T-helper 17 cell (primary cell): Measurements from ENCODE around the gene IGF1R. TPM values are rescaled to one million over a fixed set of nuclear protein-coding genes. Genes with fewer than 3 reads are reported as not detected.

Source experiments
- ATAC-seq: fragments of 150-1000 bp; cut with Tn5 transposase; 2 replicates; pipeline ENCODE4 v1.10.0; 2021; ENCODE audit warnings: mild to moderate bottlenecking, moderate library complexity
- DNase-seq, 3 donors: peaks; one replicate each; pipeline versions ENCODE4 v3.0.0 to v3.0.0-alpha.2; 2020 to 2021
- H3K9me3 ChIP-seq: one replicate; pipeline ENCODE4 v1.7.0; 2013; ENCODE audit warnings: low read length, mild to moderate bottlenecking; ENCODE audit not compliant: control insufficient read depth, poor library complexity, severe bottlenecking
- H3K27ac Mint-ChIP-seq: one replicate; pipeline ENCODE4 v1.8.0; 2022; ENCODE audit warnings: mild to moderate bottlenecking, moderate library complexity, mixed read lengths
- H3K27me3 Mint-ChIP-seq: one replicate; pipeline ENCODE4 v1.8.0; 2022; ENCODE audit warnings: mixed read lengths
- H3K36me3 Mint-ChIP-seq: one replicate; pipeline ENCODE4 v1.8.0; 2022; ENCODE audit warnings: low read depth, mixed read lengths
- H3K4me1 Mint-ChIP-seq: one replicate; pipeline ENCODE4 v1.8.0; 2022; ENCODE audit warnings: mild to moderate bottlenecking, mixed read lengths
- H3K4me3 Mint-ChIP-seq: one replicate; pipeline ENCODE4 v1.8.0; 2022; ENCODE audit warnings: mild to moderate bottlenecking, moderate library complexity, mixed read lengths
- total RNA-seq, 4 donors: library from RNA in 2 of 4; stranded (reverse) in 2 of 4; gene quantifications; one replicate each; pipeline ENCODE4 v1.2.3 and lab custom pipeline; 2022 to 2026

The IGF1R gene
- total RNA-seq, 2 donors from 2014 or later = 13.7 to 27.1 TPM

DNA sequence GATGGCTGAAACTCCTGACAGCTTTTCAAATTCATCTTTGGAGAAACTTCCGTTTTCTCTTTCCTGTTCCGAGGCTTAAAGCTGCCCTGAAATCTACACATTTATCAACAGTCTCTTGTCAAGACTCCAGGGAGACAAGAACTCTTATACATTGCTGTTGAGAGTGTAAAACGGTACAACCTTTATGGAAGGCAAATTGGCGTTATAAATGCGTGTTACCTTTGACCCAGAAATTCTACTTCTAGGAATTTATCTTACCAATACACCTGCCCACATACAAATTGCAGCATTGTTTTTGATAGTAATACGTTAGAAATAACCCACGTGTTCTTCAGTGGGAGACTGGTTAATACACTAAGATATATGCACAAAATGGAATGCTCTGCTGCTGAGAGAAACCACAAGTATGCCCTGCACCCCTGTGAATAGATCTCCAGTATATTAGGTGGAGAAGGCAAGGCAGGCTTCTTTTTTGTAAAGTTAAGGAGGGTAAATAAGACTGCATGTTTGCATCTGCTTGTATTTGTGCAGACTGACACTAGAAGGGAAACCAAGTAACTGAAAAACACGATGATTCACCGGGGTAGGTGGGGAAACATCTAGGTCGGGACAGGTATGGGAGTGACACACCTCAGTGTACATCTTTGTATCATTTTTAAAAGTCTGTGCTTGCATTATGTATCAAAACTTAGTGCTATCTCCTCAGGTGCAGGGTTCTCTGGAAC is 97.5 kb downstream of the IGF1R start:
- Mint-ChIP-seq H3K27me3 (peaks cover 17% of the 10 kb centered on the region), H3K27ac (peak overlapping the region; percentile 19), H3K4me1 (peaks cover 27% of the 10 kb centered on the region), H3K4me3 (no peak overlapping the region), H3K36me3 (peaks cover 4% of the 10 kb centered on the region)
- no peaks in the 10 kb centered on the region for H3K9me3 ChIP-seq
- ATAC-seq (no peak), DNase-seq (no peak)

DNA sequence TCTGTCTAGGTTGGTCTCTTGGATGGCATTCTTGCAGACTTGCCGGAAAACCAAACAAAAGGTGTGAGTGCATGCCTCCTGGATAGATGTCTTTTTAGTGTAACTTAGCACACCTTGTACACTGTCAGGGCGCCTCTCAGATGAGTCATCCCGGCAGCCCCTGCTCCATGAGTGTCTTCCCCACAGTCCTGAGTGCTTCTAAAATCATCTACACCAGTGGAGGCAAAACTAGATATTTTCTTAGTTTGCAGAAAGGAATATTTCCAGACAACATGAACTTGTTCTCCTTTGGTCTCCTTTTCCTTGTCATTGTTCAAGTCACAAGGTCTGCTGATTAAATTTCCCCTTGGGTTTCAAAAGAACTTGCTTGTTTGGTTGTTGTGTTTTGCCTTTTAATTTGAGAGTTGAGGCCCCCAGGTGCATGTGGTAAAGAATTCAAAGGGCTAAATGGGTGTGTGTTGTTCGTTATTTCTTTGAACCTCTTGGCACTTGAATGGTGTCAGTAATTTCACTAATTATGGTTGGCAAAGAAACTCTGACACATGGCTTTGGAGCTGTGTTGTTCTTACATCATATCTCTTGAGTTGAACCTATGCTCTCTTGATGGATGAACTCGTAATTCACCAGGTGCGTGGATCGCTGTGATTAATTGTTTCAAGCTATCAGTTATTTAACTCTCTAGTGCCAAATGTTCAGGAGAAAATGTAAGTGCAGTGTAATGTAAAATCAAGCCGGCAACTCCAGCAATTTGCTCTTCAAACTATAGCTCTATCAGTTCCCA is 98.2 kb downstream of the IGF1R start:
- H3K4me1 Mint-ChIP-seq = peaks cover 27% of the 10 kb centered on the region

DNA sequence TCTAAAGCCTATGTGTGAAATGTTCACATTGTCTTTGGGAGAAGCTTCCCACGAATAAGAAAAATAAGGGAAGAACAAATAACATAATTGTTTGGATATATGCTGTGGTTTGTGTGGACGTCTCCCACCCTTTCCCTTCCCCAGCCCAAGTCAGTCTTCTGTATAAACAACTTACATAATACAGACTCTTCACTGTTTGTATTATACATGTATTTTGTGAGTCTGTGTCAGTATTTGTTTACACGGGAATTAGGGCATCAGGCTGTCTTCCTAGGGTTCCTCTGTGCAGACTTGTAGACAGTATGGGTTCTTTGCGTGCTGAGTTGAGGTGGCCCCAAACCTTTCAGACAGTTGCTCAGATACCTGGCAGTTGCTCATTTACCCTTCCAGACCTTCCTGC is 103.4 kb downstream of the IGF1R start:
- H3K27ac Mint-ChIP-seq = no peak overlapping the region
- H3K4me3 Mint-ChIP-seq = no peak overlapping the region
- H3K4me1 Mint-ChIP-seq = peaks cover 7% of the 10 kb centered on the region

More for the DNA sequence above, 98.2 kb downstream of the IGF1R start:
- Mint-ChIP-seq H3K27ac (peak overlapping the region; percentile 19), H3K36me3 (peaks cover 4% of the 10 kb centered on the region), H3K27me3 (peaks cover 17% of the 10 kb centered on the region), H3K4me3 (no peak overlapping the region)
- DNase-seq = no peak
- no peak for ATAC-seq
- H3K9me3 ChIP-seq = no peaks in the 10 kb centered on the region

DNA sequence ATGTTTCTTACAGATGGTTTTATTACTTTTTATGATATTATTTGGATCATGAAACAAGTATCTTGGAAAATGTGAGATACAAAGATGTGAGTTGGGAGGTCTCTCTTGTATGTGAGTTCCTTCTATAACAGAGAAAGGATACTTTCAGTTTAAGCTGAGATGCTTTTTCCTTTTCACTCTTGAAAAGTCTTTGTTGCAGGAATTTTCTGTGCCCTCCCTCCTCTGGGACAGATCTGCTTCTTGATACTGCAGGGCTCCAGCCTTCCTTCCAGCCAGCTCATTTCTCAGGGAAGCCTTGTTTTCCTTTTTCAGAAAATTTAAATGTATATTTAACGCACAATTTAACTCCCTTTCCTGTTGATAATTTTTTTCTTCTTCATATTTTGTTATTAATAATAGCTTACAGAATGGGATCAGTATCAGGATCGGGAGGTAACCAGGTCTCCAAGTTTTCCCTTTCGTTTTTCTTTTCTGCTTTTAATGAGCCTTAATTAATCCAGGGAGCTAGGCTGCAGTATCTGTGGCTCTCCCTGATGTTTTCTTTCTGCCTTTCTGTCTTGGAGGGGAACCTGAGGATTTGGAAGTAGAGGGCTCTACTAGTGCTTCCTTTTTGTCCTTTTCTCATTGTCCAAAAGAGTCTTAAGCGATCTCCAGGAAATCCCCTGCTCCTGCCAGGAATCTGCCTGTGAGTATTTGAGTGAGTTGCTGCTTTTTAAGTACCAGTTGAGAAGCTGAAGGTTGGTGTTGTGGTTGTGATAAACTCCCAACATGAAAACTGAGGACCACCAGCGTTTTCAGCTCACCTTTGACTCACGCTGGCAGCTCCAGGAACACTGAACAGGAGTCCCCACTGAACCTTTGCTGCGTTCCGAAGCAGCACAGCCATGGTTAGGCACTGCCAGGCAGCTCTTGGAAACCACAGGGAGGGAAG is 105.7 kb downstream of the IGF1R start:
- ATAC-seq (no peak), DNase-seq (no peak)
- H3K4me1 Mint-ChIP-seq = peaks cover 2% of the 10 kb centered on the region
- no peaks in the 10 kb centered on the region for H3K9me3 ChIP-seq
- no peak overlapping the region for H3K4me3 Mint-ChIP-seq
- no peak overlapping the region for H3K27ac Mint-ChIP-seq
- no peaks in the 10 kb centered on the region for H3K36me3 Mint-ChIP-seq
- H3K27me3 Mint-ChIP-seq = peaks cover 9% of the 10 kb centered on the region

More for the DNA sequence above, 103.4 kb downstream of the IGF1R start:
- no peak for ATAC-seq
- H3K36me3 Mint-ChIP-seq = no peaks in the 10 kb centered on the region
- peaks cover 4% of the 10 kb centered on the region for H3K27me3 Mint-ChIP-seq
- no peak for DNase-seq
- H3K9me3 ChIP-seq = no peaks in the 10 kb centered on the region

DNA sequence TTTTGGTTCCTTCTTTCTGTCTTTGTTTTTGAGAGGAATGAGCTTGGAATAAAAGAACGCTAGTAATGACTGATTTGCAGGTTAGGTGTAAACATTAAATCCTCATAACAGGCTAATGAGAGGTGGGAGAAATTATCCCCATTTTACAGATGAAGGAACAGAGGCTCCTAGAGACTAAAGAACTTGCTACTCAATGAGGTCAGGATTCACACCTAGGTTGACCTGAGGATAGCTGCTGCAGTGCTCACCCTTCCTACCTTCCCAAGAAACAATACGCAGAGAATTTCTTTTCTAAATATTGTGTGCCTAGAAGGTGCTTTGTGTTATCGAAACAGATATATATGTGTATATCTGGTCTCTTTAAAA is 106.3 kb downstream of the IGF1R start:
- Mint-ChIP-seq H3K4me1 (peaks cover 2% of the 10 kb centered on the region), H3K36me3 (no peaks in the 10 kb centered on the region), H3K27me3 (peaks cover 9% of the 10 kb centered on the region), H3K27ac (no peak overlapping the region), H3K4me3 (no peak overlapping the region)
- H3K9me3 ChIP-seq = no peaks in the 10 kb centered on the region
- no peak for DNase-seq
- ATAC-seq = no peak

DNA sequence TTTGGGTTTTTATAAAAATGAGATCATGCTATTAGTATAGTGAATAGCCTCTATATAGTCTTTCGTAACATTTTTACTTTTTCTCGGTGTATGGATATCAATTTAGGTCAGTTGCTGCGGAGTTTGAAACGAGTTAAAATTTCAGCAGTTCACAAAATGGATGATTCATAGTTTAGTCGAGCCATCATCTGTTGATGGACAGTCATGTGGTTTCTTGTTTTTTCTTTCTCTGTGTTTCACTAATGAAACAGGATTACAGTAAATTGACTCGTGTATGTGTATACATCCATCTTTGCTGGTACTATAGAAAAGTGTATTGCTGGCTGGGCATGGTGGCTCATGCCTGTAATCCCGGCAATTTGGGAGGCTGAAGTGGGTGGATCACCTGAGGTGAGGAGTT is 106.8 kb downstream of the IGF1R start:
- ATAC-seq (no peak), DNase-seq (no peak)
- H3K4me1 Mint-ChIP-seq = peaks cover 2% of the 10 kb centered on the region
- H3K27ac Mint-ChIP-seq = no peak overlapping the region
- H3K4me3 Mint-ChIP-seq = no peak overlapping the region
- H3K36me3 Mint-ChIP-seq = no peaks in the 10 kb centered on the region
- H3K9me3 ChIP-seq = no peaks in the 10 kb centered on the region
- peaks cover 6% of the 10 kb centered on the region for H3K27me3 Mint-ChIP-seq

DNA sequence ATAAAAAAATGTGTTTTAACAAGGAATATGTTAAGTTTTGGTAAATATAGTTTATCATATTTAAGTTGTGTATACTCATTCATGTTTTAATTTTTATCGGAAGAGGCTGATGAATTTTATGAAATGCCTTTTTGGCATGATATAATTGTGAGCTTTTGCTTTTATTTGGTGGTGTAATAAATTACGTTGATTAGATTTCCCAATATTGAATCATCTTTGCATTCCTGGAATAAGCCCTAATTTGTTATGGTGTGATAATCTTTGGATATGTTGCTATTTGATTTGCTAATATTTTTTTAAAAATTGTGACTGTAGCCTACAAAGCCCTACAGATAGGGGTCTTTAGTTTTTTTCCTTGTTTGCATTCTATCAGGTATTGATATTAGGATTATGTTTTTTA is 107.4 kb downstream of the IGF1R start:
- ATAC-seq (no peak), DNase-seq (no peak)
- H3K9me3 ChIP-seq = no peaks in the 10 kb centered on the region
- Mint-ChIP-seq H3K27me3 (peaks cover 6% of the 10 kb centered on the region), H3K4me3 (no peak overlapping the region), H3K36me3 (no peaks in the 10 kb centered on the region), H3K4me1 (peaks cover 5% of the 10 kb centered on the region), H3K27ac (no peak overlapping the region)

DNA sequence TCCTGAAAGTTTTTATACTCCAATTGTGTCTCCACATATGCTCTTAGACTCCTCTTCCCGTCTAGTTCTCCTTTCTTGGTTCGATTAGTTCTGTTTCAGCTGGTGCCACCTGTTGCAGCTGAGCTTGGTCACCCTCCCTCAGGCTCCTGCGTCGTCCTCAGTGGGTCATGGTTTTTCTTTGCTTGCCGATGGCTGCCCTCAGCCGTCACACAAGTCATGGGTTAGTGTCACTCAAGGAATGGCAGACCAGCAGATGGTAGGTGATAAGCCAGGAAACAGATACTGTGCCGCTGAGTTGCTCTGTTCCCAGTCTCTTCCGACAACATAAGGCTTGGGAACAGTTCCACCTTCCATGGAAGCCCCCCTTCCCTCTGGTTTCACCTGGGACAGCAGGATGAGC is 109.9 kb downstream of the IGF1R start:
- Mint-ChIP-seq H3K27ac (peak overlapping the region; percentile 61), H3K36me3 (no peaks in the 10 kb centered on the region), H3K4me1 (peaks cover 11% of the 10 kb centered on the region), H3K27me3 (peaks cover 6% of the 10 kb centered on the region), H3K4me3 (no peak overlapping the region)
- H3K9me3 ChIP-seq = no peaks in the 10 kb centered on the region
- ATAC-seq (no peak), DNase-seq (no peak)

DNA sequence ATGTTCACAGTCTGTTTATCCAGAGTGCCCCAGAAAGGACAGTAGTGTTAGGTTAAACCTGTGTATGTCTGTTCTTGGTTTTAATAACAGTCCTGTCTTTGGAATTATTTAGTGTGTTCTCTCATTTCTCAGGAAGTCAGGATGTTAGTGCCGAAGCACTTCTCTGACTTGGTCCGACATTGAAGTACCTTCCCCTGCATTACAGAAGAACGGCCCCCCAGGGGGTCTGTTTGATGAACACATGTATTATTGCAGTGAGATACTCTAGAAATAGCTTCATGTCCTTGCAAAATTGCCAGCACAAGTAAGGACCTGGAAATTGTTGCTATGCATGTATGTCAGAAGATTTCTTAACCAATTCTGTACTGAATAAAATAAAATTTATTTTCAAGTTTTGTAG is 110.9 kb downstream of the IGF1R start:
- peaks cover 9% of the 10 kb centered on the region for H3K4me1 Mint-ChIP-seq
- H3K36me3 Mint-ChIP-seq = no peaks in the 10 kb centered on the region
- no peak for ATAC-seq
- no peak overlapping the region for H3K4me3 Mint-ChIP-seq
- no peak overlapping the region for H3K27ac Mint-ChIP-seq
- peaks cover 6% of the 10 kb centered on the region for H3K27me3 Mint-ChIP-seq
- DNase-seq = no peak
- H3K9me3 ChIP-seq = no peaks in the 10 kb centered on the region

DNA sequence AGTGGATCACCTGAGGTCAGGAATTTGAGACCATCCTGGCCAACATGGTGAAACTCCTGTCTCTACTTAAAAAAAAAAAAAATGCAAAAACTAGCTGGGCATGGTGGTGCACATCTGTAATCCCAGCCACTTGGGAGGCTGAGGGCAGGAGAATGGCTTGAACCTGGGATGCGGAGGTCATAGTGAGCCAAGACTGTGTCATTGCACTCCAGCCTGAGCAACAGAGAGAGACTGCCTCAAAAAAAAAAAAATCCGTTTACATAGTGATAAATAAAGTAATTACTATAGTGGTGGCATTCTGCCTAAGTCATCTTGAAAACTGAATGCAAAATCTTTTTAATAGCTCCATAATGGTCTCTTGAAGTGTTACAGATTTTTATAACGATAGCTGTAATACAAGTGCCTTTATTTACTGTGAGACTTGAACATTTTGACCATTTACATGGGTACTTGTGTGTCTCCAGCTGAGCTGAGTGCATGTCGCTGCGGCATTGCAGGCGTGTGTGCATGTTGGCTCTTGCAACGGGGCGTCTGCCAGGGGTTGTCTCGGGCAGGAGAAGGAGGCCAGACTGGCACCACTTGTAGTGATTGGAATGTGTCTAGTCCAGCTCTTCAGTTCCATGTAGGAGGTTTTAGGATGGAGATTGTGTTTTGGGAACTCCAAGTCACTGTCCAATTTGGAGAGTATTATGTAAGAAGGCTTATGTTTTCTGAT is 111.9 kb downstream of the IGF1R start:
- H3K4me1 Mint-ChIP-seq = peaks cover 9% of the 10 kb centered on the region
- H3K36me3 Mint-ChIP-seq = no peaks in the 10 kb centered on the region
- H3K27me3 Mint-ChIP-seq = peaks cover 6% of the 10 kb centered on the region
- H3K27ac Mint-ChIP-seq = no peak overlapping the region
- H3K4me3 Mint-ChIP-seq = no peak overlapping the region
- DNase-seq = no peak
- H3K9me3 ChIP-seq = no peaks in the 10 kb centered on the region
- ATAC-seq = no peak

DNA sequence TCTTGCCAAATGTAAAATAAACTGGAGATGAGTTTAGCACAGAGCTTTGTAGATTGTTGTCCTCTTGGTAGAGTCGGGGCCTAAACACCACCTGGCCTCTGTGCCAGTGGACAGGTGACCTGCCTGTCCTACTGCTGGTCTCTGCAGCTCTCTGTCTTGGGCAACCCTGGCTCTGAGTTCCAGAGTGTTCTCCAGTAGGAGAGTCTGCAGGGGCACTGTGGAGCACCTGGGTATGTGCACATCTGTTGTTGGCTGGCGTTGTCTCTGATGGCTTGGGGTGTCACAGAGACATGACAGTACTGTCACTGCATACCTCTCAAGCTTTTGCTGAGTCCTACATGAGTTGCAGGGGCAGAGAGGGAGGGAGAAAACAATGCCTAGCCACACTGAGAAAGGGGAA is 112.6 kb downstream of the IGF1R start:
- peaks cover 9% of the 10 kb centered on the region for H3K4me1 Mint-ChIP-seq
- peaks cover 9% of the 10 kb centered on the region for H3K27me3 Mint-ChIP-seq
- H3K9me3 ChIP-seq = no peaks in the 10 kb centered on the region
- no peaks in the 10 kb centered on the region for H3K36me3 Mint-ChIP-seq
- no peak overlapping the region for H3K4me3 Mint-ChIP-seq
- DNase-seq = no peak
- no peak for ATAC-seq
- no peak overlapping the region for H3K27ac Mint-ChIP-seq

DNA sequence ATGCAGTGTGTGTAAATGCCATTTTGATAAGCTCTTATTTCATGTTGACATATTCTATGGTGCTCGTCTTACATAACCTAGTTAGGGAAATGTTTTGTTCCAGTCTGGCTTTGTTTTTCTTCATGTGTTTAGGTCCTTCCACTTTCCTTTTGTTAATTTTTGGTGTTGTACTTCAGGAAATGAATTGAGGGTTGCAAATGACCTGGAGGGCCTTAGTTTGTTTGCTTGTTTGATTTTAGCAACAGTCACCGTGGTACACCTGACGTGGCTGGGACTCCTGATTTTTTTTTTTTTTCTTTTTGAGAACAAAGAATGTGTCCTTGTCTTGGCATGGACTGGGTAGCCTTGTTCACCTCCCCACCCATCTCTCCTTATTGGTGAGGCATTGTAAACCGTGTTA is 114.8 kb downstream of the IGF1R start:
- Mint-ChIP-seq H3K4me1 (peaks cover 9% of the 10 kb centered on the region), H3K36me3 (no peaks in the 10 kb centered on the region), H3K4me3 (no peak overlapping the region), H3K27ac (no peak overlapping the region), H3K27me3 (peaks cover 10% of the 10 kb centered on the region)
- no peak for DNase-seq
- ATAC-seq = no peak
- H3K9me3 ChIP-seq = no peaks in the 10 kb centered on the region
